ENCODE results near the gene NEUROG2. TPM values are rescaled to one million over a fixed set of nuclear protein-coding genes. Genes with fewer than 3 reads are reported as not detected.

NEUROG2 gene
- polyA plus RNA-seq, 1 donor (not counting 4 experiments of a cell fraction or from before 2014, with no cell fraction given), result not detected

DNA sequence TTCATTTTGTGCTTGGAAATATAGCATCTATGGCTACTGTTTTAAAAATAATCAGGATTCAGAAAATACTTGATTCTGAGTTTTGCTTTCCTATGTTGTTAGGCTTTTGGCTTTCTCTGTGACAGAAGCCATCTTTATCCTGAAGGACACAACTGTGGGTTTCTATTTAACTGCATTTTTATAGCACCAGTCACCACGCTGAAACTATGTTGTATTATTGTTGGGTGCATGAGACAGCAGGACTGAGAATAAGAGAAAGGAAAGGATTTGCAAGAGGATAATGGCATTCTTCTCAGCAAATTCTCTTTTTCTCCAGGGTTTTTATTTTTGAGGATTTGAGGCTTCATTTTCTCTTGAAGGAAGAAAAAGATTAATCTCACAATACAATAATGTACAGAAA is 10.1 kb upstream of the NEUROG2 start:
- Histone ChIP-seq H3K9ac (ENCODE audit: control insufficient read depth, extremely low read depth, insufficient read depth, low read length) (no peak overlapping the region), H4K20me1 (ENCODE audit: control insufficient read depth, extremely low read depth, insufficient read depth, low read length) (no peaks in the 10 kb centered on the region), H3K9me3 (ENCODE audit: control insufficient read depth, low read depth, low read length) (no peaks in the 10 kb centered on the region), H3K27me3 (ENCODE audit: control insufficient read depth, extremely low read depth, insufficient read depth, low read length) (peaks cover 36% of the 10 kb centered on the region), H3K27ac (ENCODE audit: control insufficient read depth, insufficient read depth, low read length) (no peak overlapping the region), H3K4me3 (ENCODE audit: control insufficient read depth in 2 of 3, extremely low read depth in 1 of 3, insufficient read depth in 2 of 3, low read depth in 1 of 3, low read length in 3 of 3) (no peak overlapping the region), H3K36me3 (ENCODE audit: control insufficient read depth in 2 of 2, extremely low read depth in 1 of 2, insufficient read depth in 2 of 2, low read length in 2 of 2) (no peaks in the 10 kb centered on the region), H2AFZ (ENCODE audit: control insufficient read depth, low read length) (no peak overlapping the region), H3K4me1 (ENCODE audit: control insufficient read depth, extremely low read depth, insufficient read depth, low read length) (peaks cover 10% of the 10 kb centered on the region), H3K79me2 (ENCODE audit: control insufficient read depth, insufficient read depth, low read length) (no peaks in the 10 kb centered on the region), H3K9me1 (ENCODE audit: control insufficient read depth, extremely low read depth, insufficient read depth, low read length) (no peaks in the 10 kb centered on the region), H3K4me2 (ENCODE audit: control insufficient read depth, extremely low read depth, insufficient read depth, low read depth, low read length) (no peak overlapping the region)
- dilution Hi-C loops (cut with MboI; ENCODE audit: extremely low pct_ligation_motif_present, low sequenced_read_pairs), result no loop called here
- FAIRE-seq, result no peak
- DNase-seq (ENCODE audit: low read depth, low spot score), result no peak
- no peak for TF ChIP-seq EZH2 (IDR thresholded peaks at IDR 0.05; ENCODE audit: low read length)
- TF ChIP-seq, protein P1, sequence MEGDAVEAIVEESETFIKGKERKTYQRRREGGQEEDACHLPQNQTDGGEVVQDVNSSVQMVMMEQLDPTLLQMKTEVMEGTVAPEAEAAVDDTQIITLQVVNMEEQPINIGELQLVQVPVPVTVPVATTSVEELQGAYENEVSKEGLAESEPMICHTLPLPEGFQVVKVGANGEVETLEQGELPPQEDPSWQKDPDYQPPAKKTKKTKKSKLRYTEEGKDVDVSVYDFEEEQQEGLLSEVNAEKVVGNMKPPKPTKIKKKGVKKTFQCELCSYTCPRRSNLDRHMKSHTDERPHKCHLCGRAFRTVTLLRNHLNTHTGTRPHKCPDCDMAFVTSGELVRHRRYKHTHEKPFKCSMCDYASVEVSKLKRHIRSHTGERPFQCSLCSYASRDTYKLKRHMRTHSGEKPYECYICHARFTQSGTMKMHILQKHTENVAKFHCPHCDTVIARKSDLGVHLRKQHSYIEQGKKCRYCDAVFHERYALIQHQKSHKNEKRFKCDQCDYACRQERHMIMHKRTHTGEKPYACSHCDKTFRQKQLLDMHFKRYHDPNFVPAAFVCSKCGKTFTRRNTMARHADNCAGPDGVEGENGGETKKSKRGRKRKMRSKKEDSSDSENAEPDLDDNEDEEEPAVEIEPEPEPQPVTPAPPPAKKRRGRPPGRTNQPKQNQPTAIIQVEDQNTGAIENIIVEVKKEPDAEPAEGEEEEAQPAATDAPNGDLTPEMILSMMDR (optimal IDR thresholded peaks at IDR 0.05 in 1 of 3, IDR thresholded peaks at IDR 0.05 in 1 of 3, conservative IDR thresholded peaks at IDR 0.05 in 1 of 3; ENCODE audit: extremely low read depth in 1 of 3, insufficient read depth in 2 of 3, low read length in 3 of 3), result no peak

GRCh38 chr4:112523764-112524505 is 8.0 kb upstream of the NEUROG2 start:
- DNase-seq (ENCODE audit: low read depth, low spot score), result no peak
- Histone ChIP-seq H3K27me3 (ENCODE audit: control insufficient read depth, extremely low read depth, insufficient read depth, low read length) (peaks cover 55% of the 10 kb centered on the region), H4K20me1 (ENCODE audit: control insufficient read depth, extremely low read depth, insufficient read depth, low read length) (no peaks in the 10 kb centered on the region), H3K27ac (ENCODE audit: control insufficient read depth, insufficient read depth, low read length) (no peak overlapping the region), H3K36me3 (ENCODE audit: control insufficient read depth in 2 of 2, extremely low read depth in 1 of 2, insufficient read depth in 2 of 2, low read length in 2 of 2) (no peaks in the 10 kb centered on the region), H2AFZ (ENCODE audit: control insufficient read depth, low read length) (peak overlapping the region; percentile 22), H3K9me3 (ENCODE audit: control insufficient read depth, low read depth, low read length) (peaks cover 2% of the 10 kb centered on the region), H3K79me2 (ENCODE audit: control insufficient read depth, insufficient read depth, low read length) (no peaks in the 10 kb centered on the region), H3K4me2 (ENCODE audit: control insufficient read depth, extremely low read depth, insufficient read depth, low read depth, low read length) (peak overlapping the region; percentile 92), H3K4me1 (ENCODE audit: control insufficient read depth, extremely low read depth, insufficient read depth, low read length) (peaks cover 13% of the 10 kb centered on the region), H3K9ac (ENCODE audit: control insufficient read depth, extremely low read depth, insufficient read depth, low read length) (no peak overlapping the region), H3K9me1 (ENCODE audit: control insufficient read depth, extremely low read depth, insufficient read depth, low read length) (no peaks in the 10 kb centered on the region), H3K4me3 (ENCODE audit: control insufficient read depth in 2 of 3, extremely low read depth in 1 of 3, insufficient read depth in 2 of 3, low read depth in 1 of 3, low read length in 3 of 3) (peak overlapping the region; percentile 12 to 76 (median 23))
- dilution Hi-C loops (cut with MboI; ENCODE audit: extremely low pct_ligation_motif_present, low sequenced_read_pairs), result no loop called here
- TF ChIP-seq, protein P1 (optimal IDR thresholded peaks at IDR 0.05 in 1 of 3, IDR thresholded peaks at IDR 0.05 in 1 of 3, conservative IDR thresholded peaks at IDR 0.05 in 1 of 3; ENCODE audit: extremely low read depth in 1 of 3, insufficient read depth in 2 of 3, low read length in 3 of 3), result peak in 2 of 3 experiments; percentile 74 to 77
- TF ChIP-seq EZH2 (IDR thresholded peaks at IDR 0.05; ENCODE audit: low read length), result no peak
- no peak for FAIRE-seq

All from keratinocyte (primary cell).